Uterus (tissue), 4 donors: ENCODE results near the gene HNRNPA1L2. TPM values are rescaled to one million over a fixed set of nuclear protein-coding genes. Genes with fewer than 3 reads are reported as not detected.

ENCODE experiments used
- DNase-seq, 2 donors: peaks; one replicate each; pipeline ENCODE4 v3.0.0-alpha.2; 2019 to 2020
- H3K27ac ChIP-seq, 2 donors: fragments of 200-600 bp; sonication (generic); 1 replicate in 1 of 2; 2 replicates in 1 of 2; pipeline ENCODE4 v1.5.1; 2016 to 2018
- H3K27me3 ChIP-seq, 2 donors: fragments of 200-600 bp; sonication (generic); one replicate each; pipeline ENCODE4 v1.5.1; 2018 to 2019; ENCODE audit warnings: control low read depth in 1 of 2
- H3K36me3 ChIP-seq, 2 donors: fragments of 200-600 bp; sonication (generic); one replicate each; pipeline ENCODE4 v1.5.1; 2019; ENCODE audit warnings: control low read depth in 1 of 2
- H3K4me1 ChIP-seq, 2 donors: fragments of 200-600 bp; sonication (generic); one replicate each; pipeline ENCODE4 v1.5.1; 2018 to 2019; ENCODE audit warnings: control low read depth in 1 of 2
- H3K4me3 ChIP-seq, 2 donors: fragments of 200-600 bp; sonication (generic); 1 replicate in 1 of 2; 2 replicates in 1 of 2; pipeline ENCODE4 v1.5.1; 2018 to 2019; ENCODE audit warnings: mild to moderate bottlenecking in 1 of 2
- H3K9me3 ChIP-seq, 2 donors: fragments of 200-600 bp; sonication (generic); one replicate each; pipeline ENCODE4 v1.5.1; 2019; ENCODE audit warnings: control low read depth in 1 of 2
- POLR2A ChIP-seq, 2 donors: fragments of 450-650 bp; IDR thresholded peaks; one replicate each; pipeline ENCODE4 v1.6.1; 2016; ENCODE audit warnings: antibody characterized with exemption in 2 of 2, mild to moderate bottlenecking in 1 of 2, moderate library complexity in 1 of 2
- intact Hi-C: fragments of 100-400 bp; cut with DNase I; formaldehyde crosslinking; loops from one replicate; pipeline ENCODE4 v1.15.1; 2023; ENCODE audit warnings: low total_unique reads
- total RNA-seq, 4 donors: library from RNA; depleted of rRNA in 3 of 4; stranded (reverse); fragments of >200 nt in 3 of 4; gene quantifications; one replicate each; pipeline versions ENCODE4 v1.1.0 to v1.2.4, GENCODE V29; 2014 to 2023
- TF ChIP-seq, protein P1 (sequence below), 4 experiments: fragments of 200-600 bp in 2 of 4; fragments of 450-650 bp in 2 of 4; sonication (generic) in 2 of 4; IDR thresholded peaks; one replicate each; pipeline ENCODE4 v1.5.1; 2016 to 2019; ENCODE audit warnings: antibody characterized with exemption in 4 of 4, mild to moderate bottlenecking in 2 of 4, moderate library complexity in 1 of 4
- donor health status: DM: yes; HTN: yes; CAD: no.

Gene HNRNPA1L2
- total RNA-seq, 4 donors from 2014 or later: 0.51 to 12.9 (median 7.4) TPM

GRCh38 chr13:52652980-52653303 is 10.7 kb downstream of the HNRNPA1L2 start:
- Histone ChIP-seq H3K27me3 (no peaks in the 10 kb centered on the region), H3K36me3 (no peaks in the 10 kb centered on the region), H3K4me3 (peak overlapping the region; percentile 78 to 94), H3K4me1 (peaks cover 9 to 12% of the 10 kb centered on the region in 2 donors), H3K27ac (peak overlapping the region; percentile 97 to 98), H3K9me3 (no peaks in the 10 kb centered on the region)
- intact Hi-C loops: no loop called here
- TF ChIP-seq POLR2A (IDR thresholded peaks at IDR 0.05): no peak
- DNase-seq: no peak

DNA sequence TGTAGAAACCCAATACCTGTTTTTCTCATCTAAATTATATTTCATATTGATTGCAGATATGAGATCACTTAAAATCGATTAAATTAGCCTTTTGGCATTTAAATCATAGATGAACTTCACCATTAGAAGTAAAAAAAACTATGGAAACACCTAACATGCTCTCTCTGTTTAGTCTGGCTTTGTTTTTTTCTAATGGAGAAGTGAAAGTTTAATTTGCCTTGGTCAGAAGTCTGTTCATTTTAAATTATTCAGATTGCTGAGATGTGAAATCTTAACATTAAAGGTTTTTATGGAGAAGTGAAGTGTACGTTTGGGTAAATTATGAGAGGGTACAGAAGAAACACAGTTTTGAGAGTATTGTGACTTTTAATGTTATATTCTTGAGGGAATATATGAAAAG is 17.1 kb downstream of the HNRNPA1L2 start:
- TF ChIP-seq, protein P1, sequence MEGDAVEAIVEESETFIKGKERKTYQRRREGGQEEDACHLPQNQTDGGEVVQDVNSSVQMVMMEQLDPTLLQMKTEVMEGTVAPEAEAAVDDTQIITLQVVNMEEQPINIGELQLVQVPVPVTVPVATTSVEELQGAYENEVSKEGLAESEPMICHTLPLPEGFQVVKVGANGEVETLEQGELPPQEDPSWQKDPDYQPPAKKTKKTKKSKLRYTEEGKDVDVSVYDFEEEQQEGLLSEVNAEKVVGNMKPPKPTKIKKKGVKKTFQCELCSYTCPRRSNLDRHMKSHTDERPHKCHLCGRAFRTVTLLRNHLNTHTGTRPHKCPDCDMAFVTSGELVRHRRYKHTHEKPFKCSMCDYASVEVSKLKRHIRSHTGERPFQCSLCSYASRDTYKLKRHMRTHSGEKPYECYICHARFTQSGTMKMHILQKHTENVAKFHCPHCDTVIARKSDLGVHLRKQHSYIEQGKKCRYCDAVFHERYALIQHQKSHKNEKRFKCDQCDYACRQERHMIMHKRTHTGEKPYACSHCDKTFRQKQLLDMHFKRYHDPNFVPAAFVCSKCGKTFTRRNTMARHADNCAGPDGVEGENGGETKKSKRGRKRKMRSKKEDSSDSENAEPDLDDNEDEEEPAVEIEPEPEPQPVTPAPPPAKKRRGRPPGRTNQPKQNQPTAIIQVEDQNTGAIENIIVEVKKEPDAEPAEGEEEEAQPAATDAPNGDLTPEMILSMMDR (IDR thresholded peaks at IDR 0.05): no peak
- no peak for TF ChIP-seq POLR2A (IDR thresholded peaks at IDR 0.05)
- Histone ChIP-seq H3K27ac (no peak overlapping the region), H3K4me3 (no peak overlapping the region), H3K4me1 (peaks cover 0 to 2% of the 10 kb centered on the region in 2 donors), H3K36me3 (no peaks in the 10 kb centered on the region), H3K27me3 (no peaks in the 10 kb centered on the region), H3K9me3 (no peaks in the 10 kb centered on the region)
- intact Hi-C loops: no loop called here
- no peak for DNase-seq

DNA sequence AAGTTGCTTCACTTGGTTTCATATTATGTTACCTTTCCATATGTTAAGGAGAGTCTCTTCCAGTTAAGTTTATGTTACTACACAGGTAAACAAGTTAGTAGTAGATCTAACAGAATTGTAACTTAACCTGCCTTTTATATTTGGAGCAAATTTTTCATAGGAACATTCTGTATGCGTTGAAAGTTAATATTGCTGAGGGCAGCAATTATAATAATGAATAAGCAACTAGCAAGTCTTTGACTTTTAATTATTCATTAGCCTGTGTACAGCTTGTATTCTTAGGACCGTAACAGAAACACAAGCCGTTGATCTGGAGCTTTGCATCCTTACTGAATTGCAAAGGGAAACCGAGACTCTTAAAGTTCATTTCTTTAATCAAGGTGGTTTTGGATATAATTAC is 22.0 kb downstream of the HNRNPA1L2 start:
- H3K9me3 ChIP-seq: no peaks in the 10 kb centered on the region
- no peak for TF ChIP-seq POLR2A (IDR thresholded peaks at IDR 0.05)
- TF ChIP-seq, protein P1 (IDR thresholded peaks at IDR 0.05): no peak
- H3K4me1 ChIP-seq: no peaks in the 10 kb centered on the region
- H3K27me3 ChIP-seq: no peaks in the 10 kb centered on the region
- DNase-seq: no peak
- no peak overlapping the region for H3K27ac ChIP-seq
- intact Hi-C loops: no loop called here
- no peaks in the 10 kb centered on the region for H3K36me3 ChIP-seq
- no peak overlapping the region for H3K4me3 ChIP-seq

- intact Hi-C loops: no loop called here
- no peaks in the 10 kb centered on the region for H3K36me3 ChIP-seq
- no peak for TF ChIP-seq POLR2A (IDR thresholded peaks at IDR 0.05)
- TF ChIP-seq, protein P1 (IDR thresholded peaks at IDR 0.05): peak in 1 of 4 experiments; percentile 7
These were observed 23.1 kb downstream of the HNRNPA1L2 start for GRCh38 chr13:52665325-52665724.

DNA sequence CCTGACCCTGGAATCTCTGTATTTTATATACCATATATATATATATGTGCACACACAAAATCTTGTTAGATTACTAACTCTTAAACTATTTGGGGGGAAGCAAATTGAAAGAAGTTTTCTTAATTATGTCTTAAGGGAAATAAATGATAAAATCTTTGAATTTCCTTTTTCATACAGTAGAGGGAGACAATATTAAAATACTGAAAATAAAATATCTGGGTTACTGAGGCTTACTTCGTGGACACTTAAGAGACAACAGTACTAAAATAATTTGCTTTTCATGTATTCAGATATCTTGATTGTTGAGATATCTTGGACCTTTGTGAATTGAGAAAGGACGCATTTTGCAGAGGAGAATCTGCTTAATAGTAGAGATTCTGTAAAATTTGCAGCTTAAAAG is 27.4 kb downstream of the HNRNPA1L2 start:
- Histone ChIP-seq H3K4me1 (no peaks in the 10 kb centered on the region), H3K4me3 (no peak overlapping the region), H3K36me3 (no peaks in the 10 kb centered on the region), H3K27ac (no peak overlapping the region), H3K27me3 (no peaks in the 10 kb centered on the region), H3K9me3 (no peaks in the 10 kb centered on the region)
- TF ChIP-seq POLR2A (IDR thresholded peaks at IDR 0.05): no peak
- TF ChIP-seq, protein P1 (IDR thresholded peaks at IDR 0.05): no peak
- no peak for DNase-seq
- intact Hi-C loops: no loop called here

More at GRCh38 chr13:52665325-52665724, 23.1 kb downstream of the HNRNPA1L2 start:
- Histone ChIP-seq H3K4me1 (no peaks in the 10 kb centered on the region), H3K9me3 (no peaks in the 10 kb centered on the region), H3K27me3 (no peaks in the 10 kb centered on the region), H3K4me3 (no peak overlapping the region), H3K27ac (no peak overlapping the region)
- no peak for DNase-seq

DNA sequence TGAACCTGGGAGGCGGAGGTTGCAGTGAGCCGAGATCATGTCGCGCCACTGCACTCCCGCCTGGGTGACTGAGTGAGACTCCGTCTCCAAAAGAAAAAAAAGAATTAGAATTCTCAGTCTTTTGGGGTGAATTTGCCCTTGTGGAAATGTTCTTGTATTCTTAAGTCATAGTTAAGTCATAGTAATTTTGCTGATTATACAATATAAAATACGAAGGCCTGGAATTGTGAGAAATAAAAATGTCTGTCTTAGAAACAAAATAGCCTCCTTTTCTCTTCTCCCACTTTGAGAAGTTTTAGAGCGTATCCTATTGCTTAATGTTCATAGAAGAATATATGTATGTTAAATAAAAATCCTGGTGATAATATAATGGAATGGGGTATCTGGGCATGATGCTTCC is 28.5 kb downstream of the HNRNPA1L2 start:
- H3K36me3 ChIP-seq: no peaks in the 10 kb centered on the region
- no peaks in the 10 kb centered on the region for H3K9me3 ChIP-seq
- H3K4me1 ChIP-seq: no peaks in the 10 kb centered on the region
- TF ChIP-seq, protein P1 (IDR thresholded peaks at IDR 0.05): no peak
- TF ChIP-seq POLR2A (IDR thresholded peaks at IDR 0.05): no peak
- H3K27ac ChIP-seq: no peak overlapping the region
- no peak for DNase-seq
- no peaks in the 10 kb centered on the region for H3K27me3 ChIP-seq
- H3K4me3 ChIP-seq: no peak overlapping the region
- intact Hi-C loops: no loop called here
